K562 (cell line): ENCODE results near the gene GON4L. TPM values are rescaled to one million over a fixed set of nuclear protein-coding genes. Genes with fewer than 3 reads are reported as not detected.

Source experiments
- ATF1 ChIP-seq, 2 experiments: fragments of 450-650 bp in 1 of 2; IDR thresholded peaks; 2 replicates each; pipeline ENCODE4 v1.6.1; 2016; ENCODE audit warnings: missing compliant biosample characterization in 1 of 2, missing genetic modification characterization in 1 of 2
- DDX20 ChIP-seq: fragments of 450-650 bp; IDR thresholded peaks from 2 replicates; pipeline ENCODE4 v1.6.1; 2016; ENCODE audit warnings: missing genetic modification characterization, low read depth, mild to moderate bottlenecking, missing compliant biosample characterization, moderate library complexity
- HDGF ChIP-seq: fragments of 450-650 bp; IDR thresholded peaks from 2 replicates; pipeline ENCODE4 v1.6.1; 2016
- HMG20B ChIP-seq: fragments of 250-450 bp; sonication (Bioruptor Pico); IDR thresholded peaks from 2 replicates; pipeline ENCODE4 v1.5.0; 2021; ENCODE audit warnings: mild to moderate bottlenecking
- KAT8 ChIP-seq: fragments of 450-650 bp; IDR thresholded peaks from 2 replicates; pipeline ENCODE4 v1.6.1; 2016; ENCODE audit warnings: low read depth, mild to moderate bottlenecking
- NR2C1 ChIP-seq, 2 experiments: fragments of 450-650 bp; IDR thresholded peaks; 2 replicates each; pipeline ENCODE4 v1.6.1; 2017; ENCODE audit warnings: mild to moderate bottlenecking in 2 of 2, antibody characterized with exemption in 1 of 2, inconsistent platforms in 1 of 2, missing compliant biosample characterization in 1 of 2, missing genetic modification characterization in 1 of 2
- U2AF2 ChIP-seq: fragments of 200-400 bp; formaldehyde crosslinking; optimal IDR thresholded peaks from 2 replicates; pipeline ENCODE3; 2017; ENCODE audit warnings: low read depth, mild to moderate bottlenecking, low read length
- ZNF551 ChIP-seq: fragments of 250-450 bp; sonication (Bioruptor Pico); IDR thresholded peaks from 2 replicates; pipeline ENCODE4 v1.5.0; 2021; ENCODE audit warnings: mild to moderate bottlenecking, moderate library complexity
- ZNF696 ChIP-seq: fragments of 250-450 bp; sonication (Bioruptor Pico); conservative IDR thresholded peaks from 2 replicates; pipeline ENCODE4 v1.4.0; 2020; ENCODE audit warnings: mild to moderate bottlenecking, moderate library complexity
- polyA plus RNA-seq, 8 experiments: library from polyadenylated mRNA; depleted of rRNA in 4 of 8; stranded (reverse) in 5 of 8; unstranded in 3 of 8; fragments of >200 nt; fragmentation: Nextera tagmentation in 2 of 8; fragmentation: Illumina TruSeq in 1 of 8; extraction: Ambion mirVana in 2 of 8; extraction: Trizol in 1 of 8; gene quantifications; 2 replicates each; pipeline versions ENCODE4 v1.2.1 to v1.2.3, GENCODE V29; 2011 to 2014; ENCODE audit warnings: inconsistent platforms in 1 of 8, missing spikeins in 1 of 8
- total RNA-seq, 7 experiments: library from RNA; depleted of rRNA in 6 of 7; stranded (reverse); fragments of >200 nt in 6 of 7; fragmentation: Illumina TruSeq in 2 of 7; extraction: Trizol in 2 of 7; gene quantifications; 2 replicates each; pipeline versions ENCODE4 v1.2.1 to v1.2.3, GENCODE V29; 2011 to 2021; ENCODE audit warnings: low replicate concordance in 1 of 7
- TF ChIP-seq, protein P1 (sequence below), 3 experiments: fragments of 200-800 bp in 1 of 3; fragments of 250-450 bp in 1 of 3; fragments of 450-650 bp in 1 of 3; sonication (Bioruptor Pico) in 1 of 3; sonication (Bioruptor generic) in 1 of 3; formaldehyde crosslinking in 1 of 3; IDR thresholded peaks; 2 replicates each; pipeline versions ENCODE4 v1.6.1 to v1.8.0; 2016 to 2022; ENCODE audit warnings: mild to moderate bottlenecking in 2 of 3, missing genetic modification characterization in 2 of 3, missing compliant biosample characterization in 1 of 3, moderate library complexity in 1 of 3
- TF ChIP-seq, protein P2 (sequence below): fragments of 150-350 bp; IDR thresholded peaks from 2 replicates; pipeline ENCODE4 v1.6.1; 2014; ENCODE audit warnings: low read depth, mild to moderate bottlenecking, low read length, borderline replicate concordance
- TF ChIP-seq, protein P3 (sequence below): fragments of 250-450 bp; sonication (Bioruptor Pico); IDR thresholded peaks from 2 replicates; pipeline ENCODE4 v1.4.0; 2020

GON4L gene
- total and polyA plus RNA-seq, 9 of the 15 experiments (the other 6 are each of a cell fraction or from before 2014, with no cell fraction given), result 20.2 to 47.4 (median 33.6) TPM

DNA sequence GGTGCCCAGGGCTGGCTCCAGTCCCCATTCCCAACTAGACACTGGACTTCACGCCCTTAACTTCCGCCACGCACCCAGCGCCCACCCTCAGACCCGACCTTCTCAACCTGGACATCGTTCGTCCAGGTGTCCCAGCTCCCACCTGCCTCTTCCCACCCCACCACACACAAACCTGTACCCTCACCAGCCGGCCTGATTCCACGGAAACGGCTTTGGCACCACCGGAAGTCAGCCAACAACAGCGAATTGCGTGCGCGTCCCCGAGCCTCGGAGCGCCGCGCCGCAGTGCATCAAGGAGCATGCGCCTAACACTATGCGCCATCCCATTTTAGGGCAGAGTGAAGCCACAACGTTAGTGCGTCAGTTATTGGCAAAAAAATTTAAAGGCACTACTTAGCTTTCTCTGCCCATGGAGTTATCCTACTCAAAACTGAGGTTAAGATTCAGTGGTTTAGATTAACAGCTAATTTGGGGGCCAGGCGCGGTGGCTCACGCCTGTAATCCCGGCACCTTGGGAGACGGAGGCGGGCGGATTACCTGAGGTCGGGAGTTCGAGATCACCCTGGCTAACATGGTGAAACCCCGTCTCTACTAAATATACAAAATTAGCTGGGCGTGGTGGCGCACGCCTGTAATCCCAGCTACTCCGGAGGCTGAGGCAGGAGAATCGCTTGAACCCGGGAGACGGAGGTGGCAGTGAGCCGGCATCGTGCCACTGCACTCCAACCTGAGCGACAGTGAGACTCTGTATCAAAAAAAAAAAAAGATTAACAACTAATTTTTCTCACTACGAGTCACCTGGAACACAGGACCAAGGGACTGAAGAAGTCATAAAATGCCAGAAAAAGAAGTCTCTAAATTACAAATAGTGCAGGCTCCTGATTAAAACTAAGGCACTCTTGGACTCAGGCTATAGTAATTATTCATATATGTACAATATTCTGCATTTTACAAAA lies at the start of gene GON4L (continued):
- TF ChIP-seq, protein P1, sequence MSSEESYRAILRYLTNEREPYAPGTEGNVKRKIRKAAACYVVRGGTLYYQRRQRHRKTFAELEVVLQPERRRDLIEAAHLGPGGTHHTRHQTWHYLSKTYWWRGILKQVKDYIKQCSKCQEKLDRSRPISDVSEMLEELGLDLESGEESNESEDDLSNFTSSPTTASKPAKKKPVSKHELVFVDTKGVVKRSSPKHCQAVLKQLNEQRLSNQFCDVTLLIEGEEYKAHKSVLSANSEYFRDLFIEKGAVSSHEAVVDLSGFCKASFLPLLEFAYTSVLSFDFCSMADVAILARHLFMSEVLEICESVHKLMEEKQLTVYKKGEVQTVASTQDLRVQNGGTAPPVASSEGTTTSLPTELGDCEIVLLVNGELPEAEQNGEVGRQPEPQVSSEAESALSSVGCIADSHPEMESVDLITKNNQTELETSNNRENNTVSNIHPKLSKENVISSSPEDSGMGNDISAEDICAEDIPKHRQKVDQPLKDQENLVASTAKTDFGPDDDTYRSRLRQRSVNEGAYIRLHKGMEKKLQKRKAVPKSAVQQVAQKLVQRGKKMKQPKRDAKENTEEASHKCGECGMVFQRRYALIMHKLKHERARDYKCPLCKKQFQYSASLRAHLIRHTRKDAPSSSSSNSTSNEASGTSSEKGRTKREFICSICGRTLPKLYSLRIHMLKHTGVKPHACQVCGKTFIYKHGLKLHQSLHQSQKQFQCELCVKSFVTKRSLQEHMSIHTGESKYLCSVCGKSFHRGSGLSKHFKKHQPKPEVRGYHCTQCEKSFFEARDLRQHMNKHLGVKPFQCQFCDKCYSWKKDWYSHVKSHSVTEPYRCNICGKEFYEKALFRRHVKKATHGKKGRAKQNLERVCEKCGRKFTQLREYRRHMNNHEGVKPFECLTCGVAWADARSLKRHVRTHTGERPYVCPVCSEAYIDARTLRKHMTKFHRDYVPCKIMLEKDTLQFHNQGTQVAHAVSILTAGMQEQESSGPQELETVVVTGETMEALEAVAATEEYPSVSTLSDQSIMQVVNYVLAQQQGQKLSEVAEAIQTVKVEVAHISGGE (CRISPR knock-in tag; IDR thresholded peaks at IDR 0.05), result peak in 1 of 3 experiments; percentile 65; a peak in 2 of 6 replicates
- TF ChIP-seq DDX20 (tag) (no peak), ATF1 (CRISPR knock-in tag; IDR thresholded peaks at IDR 0.05) (no peak), ATF1 (tag; IDR thresholded peaks at IDR 0.05) (peak; percentile 92), U2AF2 (no peak), HDGF (peak; percentile 68; the same call in 1 of the 2 replicates), KAT8 (no peak), HMG20B (CRISPR knock-in tag) (no peak), NR2C1 (IDR thresholded peaks at IDR 0.05) (0 out of 2 replicates have a peak, but pooled peaks have one; percentile 7), NR2C1 (tag; IDR thresholded peaks at IDR 0.05) (peak; percentile 49; the same call in 1 of the 2 replicates), ZNF696 (CRISPR knock-in tag) (no peak), ZNF551 (no peak)
- TF ChIP-seq, protein P2, sequence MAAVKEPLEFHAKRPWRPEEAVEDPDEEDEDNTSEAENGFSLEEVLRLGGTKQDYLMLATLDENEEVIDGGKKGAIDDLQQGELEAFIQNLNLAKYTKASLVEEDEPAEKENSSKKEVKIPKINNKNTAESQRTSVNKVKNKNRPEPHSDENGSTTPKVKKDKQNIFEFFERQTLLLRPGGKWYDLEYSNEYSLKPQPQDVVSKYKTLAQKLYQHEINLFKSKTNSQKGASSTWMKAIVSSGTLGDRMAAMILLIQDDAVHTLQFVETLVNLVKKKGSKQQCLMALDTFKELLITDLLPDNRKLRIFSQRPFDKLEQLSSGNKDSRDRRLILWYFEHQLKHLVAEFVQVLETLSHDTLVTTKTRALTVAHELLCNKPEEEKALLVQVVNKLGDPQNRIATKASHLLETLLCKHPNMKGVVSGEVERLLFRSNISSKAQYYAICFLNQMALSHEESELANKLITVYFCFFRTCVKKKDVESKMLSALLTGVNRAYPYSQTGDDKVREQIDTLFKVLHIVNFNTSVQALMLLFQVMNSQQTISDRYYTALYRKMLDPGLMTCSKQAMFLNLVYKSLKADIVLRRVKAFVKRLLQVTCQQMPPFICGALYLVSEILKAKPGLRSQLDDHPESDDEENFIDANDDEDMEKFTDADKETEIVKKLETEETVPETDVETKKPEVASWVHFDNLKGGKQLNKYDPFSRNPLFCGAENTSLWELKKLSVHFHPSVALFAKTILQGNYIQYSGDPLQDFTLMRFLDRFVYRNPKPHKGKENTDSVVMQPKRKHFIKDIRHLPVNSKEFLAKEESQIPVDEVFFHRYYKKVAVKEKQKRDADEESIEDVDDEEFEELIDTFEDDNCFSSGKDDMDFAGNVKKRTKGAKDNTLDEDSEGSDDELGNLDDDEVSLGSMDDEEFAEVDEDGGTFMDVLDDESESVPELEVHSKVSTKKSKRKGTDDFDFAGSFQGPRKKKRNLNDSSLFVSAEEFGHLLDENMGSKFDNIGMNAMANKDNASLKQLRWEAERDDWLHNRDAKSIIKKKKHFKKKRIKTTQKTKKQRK, result no peak
- TF ChIP-seq, protein P3, sequence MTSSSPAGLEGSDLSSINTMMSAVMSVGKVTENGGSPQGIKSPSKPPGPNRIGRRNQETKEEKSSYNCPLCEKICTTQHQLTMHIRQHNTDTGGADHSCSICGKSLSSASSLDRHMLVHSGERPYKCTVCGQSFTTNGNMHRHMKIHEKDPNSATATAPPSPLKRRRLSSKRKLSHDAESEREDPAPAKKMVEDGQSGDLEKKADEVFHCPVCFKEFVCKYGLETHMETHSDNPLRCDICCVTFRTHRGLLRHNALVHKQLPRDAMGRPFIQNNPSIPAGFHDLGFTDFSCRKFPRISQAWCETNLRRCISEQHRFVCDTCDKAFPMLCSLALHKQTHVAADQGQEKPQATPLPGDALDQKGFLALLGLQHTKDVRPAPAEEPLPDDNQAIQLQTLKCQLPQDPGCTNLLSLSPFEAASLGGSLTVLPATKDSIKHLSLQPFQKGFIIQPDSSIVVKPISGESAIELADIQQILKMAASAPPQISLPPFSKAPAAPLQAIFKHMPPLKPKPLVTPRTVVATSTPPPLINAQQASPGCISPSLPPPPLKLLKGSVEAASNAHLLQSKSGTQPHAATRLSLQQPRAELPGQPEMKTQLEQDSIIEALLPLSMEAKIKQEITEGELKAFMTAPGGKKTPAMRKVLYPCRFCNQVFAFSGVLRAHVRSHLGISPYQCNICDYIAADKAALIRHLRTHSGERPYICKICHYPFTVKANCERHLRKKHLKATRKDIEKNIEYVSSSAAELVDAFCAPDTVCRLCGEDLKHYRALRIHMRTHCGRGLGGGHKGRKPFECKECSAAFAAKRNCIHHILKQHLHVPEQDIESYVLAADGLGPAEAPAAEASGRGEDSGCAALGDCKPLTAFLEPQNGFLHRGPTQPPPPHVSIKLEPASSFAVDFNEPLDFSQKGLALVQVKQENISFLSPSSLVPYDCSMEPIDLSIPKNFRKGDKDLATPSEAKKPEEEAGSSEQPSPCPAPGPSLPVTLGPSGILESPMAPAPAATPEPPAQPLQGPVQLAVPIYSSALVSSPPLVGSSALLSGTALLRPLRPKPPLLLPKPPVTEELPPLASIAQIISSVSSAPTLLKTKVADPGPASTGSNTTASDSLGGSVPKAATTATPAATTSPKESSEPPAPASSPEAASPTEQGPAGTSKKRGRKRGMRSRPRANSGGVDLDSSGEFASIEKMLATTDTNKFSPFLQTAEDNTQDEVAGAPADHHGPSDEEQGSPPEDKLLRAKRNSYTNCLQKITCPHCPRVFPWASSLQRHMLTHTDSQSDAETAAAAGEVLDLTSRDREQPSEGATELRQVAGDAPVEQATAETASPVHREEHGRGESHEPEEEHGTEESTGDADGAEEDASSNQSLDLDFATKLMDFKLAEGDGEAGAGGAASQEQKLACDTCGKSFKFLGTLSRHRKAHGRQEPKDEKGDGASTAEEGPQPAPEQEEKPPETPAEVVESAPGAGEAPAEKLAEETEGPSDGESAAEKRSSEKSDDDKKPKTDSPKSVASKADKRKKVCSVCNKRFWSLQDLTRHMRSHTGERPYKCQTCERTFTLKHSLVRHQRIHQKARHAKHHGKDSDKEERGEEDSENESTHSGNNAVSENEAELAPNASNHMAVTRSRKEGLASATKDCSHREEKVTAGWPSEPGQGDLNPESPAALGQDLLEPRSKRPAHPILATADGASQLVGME (CRISPR knock-in tag), result no peak
